GM21717 (cell line): ENCODE data around the gene EML1.

Experiments used
- ATAC-seq: cut with Tn5 transposase; IDR thresholded peaks from one replicate; pipeline ENCODE4 v1.9.1; 2021; ENCODE audit warnings: mild to moderate bottlenecking, moderate library complexity; ENCODE audit not compliant: unreplicated experiment

The EML1 gene

GRCh38 chr14:99981806-99982205 lies 188.6 kb downstream of the EML1 start:
- no peak for ATAC-seq

- ATAC-seq: peak; percentile 58
Measured at GRCh38 chr14:99982537-99983250, 189.5 kb downstream of the EML1 start.

- no peak for ATAC-seq
Measured at GRCh38 chr14:99983251-99984015, 190.2 kb downstream of the EML1 start.

GRCh38 chr14:99984036-99984435 lies 190.8 kb downstream of the EML1 start:
- ATAC-seq: no peak

DNA sequence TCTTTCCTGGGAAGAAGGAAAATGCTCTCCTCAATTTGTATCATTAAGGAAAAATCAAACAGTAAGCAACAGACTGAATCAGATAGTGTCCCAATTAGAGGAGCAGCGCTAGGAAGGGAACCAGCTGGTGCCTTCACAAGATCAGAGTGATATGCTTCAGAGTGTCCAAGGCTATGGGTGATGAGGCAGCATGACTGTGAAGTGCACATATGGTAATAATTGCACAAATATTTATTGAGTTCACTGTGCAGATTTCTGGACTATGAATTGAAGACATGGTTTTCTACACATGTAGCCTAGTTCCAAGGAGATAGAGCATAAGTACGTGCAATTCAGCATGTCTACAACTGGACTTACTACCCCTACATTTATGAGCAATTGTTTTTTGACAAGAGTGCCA lies 193.2 kb downstream of the EML1 start:
- no peak for ATAC-seq

DNA sequence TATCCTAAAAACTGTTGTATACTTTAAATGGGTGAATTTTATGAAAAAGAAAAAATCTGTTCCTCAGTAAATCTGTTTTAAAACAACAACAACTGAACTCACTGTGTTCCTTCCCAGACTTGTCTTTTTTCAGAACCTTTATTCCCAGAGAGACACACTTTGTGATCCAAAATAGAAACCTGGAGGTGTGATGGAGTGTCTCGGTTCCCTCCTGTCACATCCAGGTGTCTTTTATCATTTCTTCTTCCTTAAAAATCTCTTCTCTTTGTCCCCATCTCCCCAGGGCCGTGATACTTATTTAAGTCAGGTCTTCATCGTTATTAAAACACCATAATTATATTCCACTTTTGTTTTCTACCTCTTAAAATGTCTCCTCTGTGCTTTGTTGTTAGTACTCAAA lies 195.8 kb downstream of the EML1 start:
- no peak for ATAC-seq

GRCh38 chr14:99990268-99991170 lies 197.3 kb downstream of the EML1 start:
- no peak for ATAC-seq

DNA sequence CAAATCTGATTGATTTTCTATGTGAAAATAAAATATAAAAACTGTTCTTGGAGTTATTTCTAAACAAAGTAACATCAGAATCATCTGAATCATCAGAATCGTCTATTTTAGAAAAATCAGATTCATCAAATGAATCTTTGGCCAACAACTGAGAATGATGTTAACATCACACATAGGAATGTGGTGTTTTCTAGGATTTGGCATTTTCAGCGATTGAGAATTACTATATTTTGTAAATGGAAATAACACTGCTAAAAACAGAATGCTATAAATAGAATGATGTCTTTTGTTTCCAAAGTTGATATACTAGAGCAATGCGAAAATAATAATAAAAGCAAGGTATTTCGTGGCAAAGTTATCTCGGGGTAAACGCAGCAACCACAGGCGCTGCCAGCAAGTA lies 198.1 kb downstream of the EML1 start:
- no peak for ATAC-seq
